ENCODE measurements around the gene ANKRD22.

The ANKRD22 gene

GRCh38 chr10:88792661-88793060 is 59.0 kb downstream of the ANKRD22 start:
- DNase-seq = no peak

GRCh38 chr10:88791924-88792323 is 59.7 kb downstream of the ANKRD22 start:
- no peak for DNase-seq

- no peak for DNase-seq
Observed at GRCh38 chr10:88788924-88789323, 62.7 kb downstream of the ANKRD22 start.

GRCh38 chr10:88787463-88787862 is 64.2 kb downstream of the ANKRD22 start:
- DNase-seq = no peak

GRCh38 chr10:88786032-88786770 is 65.4 kb downstream of the ANKRD22 start:
- DNase-seq = no peak

- DNase-seq = no peak
Observed at GRCh38 chr10:88783724-88784123, 67.9 kb downstream of the ANKRD22 start.

GRCh38 chr10:88782222-88782621 is 69.4 kb downstream of the ANKRD22 start:
- DNase-seq = no peak

- DNase-seq = no peak
Observed at GRCh38 chr10:88781206-88781605, 70.4 kb downstream of the ANKRD22 start.
